H9 (cell line): ENCODE results near the gene EHBP1. TPM values are rescaled to one million over a fixed set of nuclear protein-coding genes. Genes with fewer than 3 reads are reported as not detected.

Source experiments
- DNase-seq: peaks from one replicate; pipeline ENCODE4 v3.0.0-alpha.2; 2017
- H2AFZ ChIP-seq: one replicate; pipeline ENCODE4 v1.6.1; 2013; ENCODE audit warnings: mild to moderate bottlenecking, low read length, control low read depth, moderate library complexity
- H2AK5ac ChIP-seq: 2 replicates; pipeline ENCODE4 v1.6.1; 2013; ENCODE audit warnings: low read length, control low read depth, mixed read lengths; ENCODE audit not compliant: insufficient read length
- H2BK120ac ChIP-seq: one replicate; pipeline ENCODE4 v1.6.1; 2013; ENCODE audit warnings: low read depth, mild to moderate bottlenecking, low read length, control low read depth, inconsistent platforms; ENCODE audit not compliant: poor library complexity, severe bottlenecking
- H2BK12ac ChIP-seq: 2 replicates; pipeline ENCODE4 v1.6.1; 2013; ENCODE audit warnings: low read length, control low read depth, mixed read lengths, low read depth; ENCODE audit not compliant: insufficient read length
- H2BK15ac ChIP-seq: 2 replicates; pipeline ENCODE4 v1.6.1; 2013; ENCODE audit warnings: low read depth, low read length, control low read depth
- H2BK20ac ChIP-seq: one replicate; pipeline ENCODE4 v1.6.1; 2013; ENCODE audit warnings: low read depth, mild to moderate bottlenecking, low read length, control low read depth, inconsistent platforms; ENCODE audit not compliant: poor library complexity, severe bottlenecking
- H2BK5ac ChIP-seq: 2 replicates; pipeline ENCODE4 v1.6.1; 2013; ENCODE audit warnings: low read length, control low read depth, mixed read lengths; ENCODE audit not compliant: insufficient read length
- H3K14ac ChIP-seq: 2 replicates; pipeline ENCODE4 v1.6.1; 2013; ENCODE audit warnings: low read length, control low read depth; ENCODE audit not compliant: insufficient read depth
- H3K18ac ChIP-seq: 2 replicates; pipeline ENCODE4 v1.6.1; 2013; ENCODE audit warnings: low read depth, mild to moderate bottlenecking, mixed read lengths, low read length, control low read depth; ENCODE audit not compliant: insufficient read length
- H3K23ac ChIP-seq: 2 replicates; pipeline ENCODE4 v1.6.1; 2013; ENCODE audit warnings: low read length, control low read depth, mixed read lengths, low read depth; ENCODE audit not compliant: insufficient read length
- H3K23me2 ChIP-seq: 2 replicates; pipeline ENCODE4 v1.6.1; 2013; ENCODE audit warnings: low read depth, mild to moderate bottlenecking, mixed read lengths, low read length, control low read depth; ENCODE audit not compliant: insufficient read length, poor library complexity, severe bottlenecking
- H3K27ac ChIP-seq: 2 replicates; pipeline ENCODE4 v1.5.1; 2013; ENCODE audit warnings: low read length, control low read depth, mixed read lengths, low read depth; ENCODE audit not compliant: insufficient read length
- H3K27me3 ChIP-seq: 2 replicates; pipeline ENCODE4 v1.6.1; 2013; ENCODE audit warnings: low read length, control low read depth, inconsistent platforms; ENCODE audit not compliant: insufficient read depth
- H3K4ac ChIP-seq: 2 replicates; pipeline ENCODE4 v1.6.1; 2013; ENCODE audit warnings: low read depth, mild to moderate bottlenecking, control low read depth, inconsistent platforms, low read length, moderate library complexity
- H3K4me1 ChIP-seq: 2 replicates; pipeline ENCODE4 v1.6.1; 2013; ENCODE audit warnings: low read length, control low read depth, inconsistent platforms; ENCODE audit not compliant: insufficient read depth
- H3K4me2 ChIP-seq: 2 replicates; pipeline ENCODE4 v1.6.1; 2013; ENCODE audit warnings: low read length, control low read depth, mixed read lengths; ENCODE audit not compliant: insufficient read length, insufficient read depth
- H3K56ac ChIP-seq: 2 replicates; pipeline ENCODE4 v1.6.1; 2013; ENCODE audit warnings: low read depth, mild to moderate bottlenecking, mixed read lengths, low read length, control low read depth; ENCODE audit not compliant: insufficient read length
- H3K79me1 ChIP-seq: 2 replicates; pipeline ENCODE4 v1.6.1; 2013; ENCODE audit warnings: low read depth, mild to moderate bottlenecking, moderate library complexity, low read length, control low read depth, inconsistent platforms; ENCODE audit not compliant: insufficient read depth, poor library complexity, severe bottlenecking
- H3K79me2 ChIP-seq: 2 replicates; pipeline ENCODE4 v1.6.1; 2013; ENCODE audit warnings: low read length, control low read depth, inconsistent platforms; ENCODE audit not compliant: insufficient read depth
- H3K9ac ChIP-seq: 2 replicates; pipeline ENCODE4 v1.6.1; 2013; ENCODE audit warnings: low read length, control low read depth, mixed read lengths; ENCODE audit not compliant: insufficient read length; ENCODE audit errors: extremely low read depth
- H3K9me3 ChIP-seq: one replicate; pipeline ENCODE4 v1.6.1; 2013; ENCODE audit warnings: low read depth, low read length, inconsistent platforms; ENCODE audit not compliant: control insufficient read depth
- H3T11ph ChIP-seq: one replicate; pipeline ENCODE4 v1.6.1; 2013; ENCODE audit warnings: mild to moderate bottlenecking, low read length, control low read depth, inconsistent platforms
- H4K20me1 ChIP-seq: one replicate; pipeline ENCODE4 v1.6.1; 2013; ENCODE audit not compliant: control insufficient read depth, insufficient read length, insufficient read depth
- H4K5ac ChIP-seq: 2 replicates; pipeline ENCODE4 v1.6.1; 2013; ENCODE audit warnings: low read depth, mild to moderate bottlenecking, mixed read lengths, low read length, control low read depth; ENCODE audit not compliant: insufficient read length
- H4K8ac ChIP-seq: replicated peaks from 2 replicates; pipeline ENCODE4 v1.6.1; 2013; ENCODE audit warnings: low read length, control low read depth, mixed read lengths, low read depth; ENCODE audit not compliant: insufficient read length
- H4K91ac ChIP-seq: 2 replicates; pipeline ENCODE4 v1.6.1; 2013; ENCODE audit warnings: low read depth, mild to moderate bottlenecking, moderate library complexity, mixed read lengths, low read length, control low read depth; ENCODE audit not compliant: insufficient read length
- H3K27ac Mint-ChIP-seq, 3 experiments: 2 replicates in 2 of 3; 3 replicates in 1 of 3; pipeline ENCODE4 v1.8.0; 2020 to 2021; ENCODE audit warnings: mixed read lengths in 3 of 3, mild to moderate bottlenecking in 1 of 3, moderate library complexity in 1 of 3
- H3K27me3 Mint-ChIP-seq: 2 replicates; pipeline ENCODE4 v1.8.0; 2021; ENCODE audit warnings: low read depth, mild to moderate bottlenecking, moderate library complexity, mixed read lengths
- H3K36me3 Mint-ChIP-seq, 3 experiments: 2 replicates in 2 of 3; 3 replicates in 1 of 3; pipeline ENCODE4 v1.8.0; 2020 to 2021; ENCODE audit warnings: low read depth in 3 of 3, mixed read lengths in 3 of 3; ENCODE audit not compliant: insufficient read depth in 1 of 3
- H3K4me1 Mint-ChIP-seq, 2 experiments: 2 replicates each; pipeline ENCODE4 v1.8.0; 2020; ENCODE audit warnings: mixed read lengths in 2 of 2
- H3K4me3 Mint-ChIP-seq, 2 experiments: 2 replicates in 1 of 2; 3 replicates in 1 of 2; pipeline ENCODE4 v1.8.0; 2020 to 2021; ENCODE audit warnings: mild to moderate bottlenecking in 2 of 2, mixed read lengths in 2 of 2, moderate library complexity in 1 of 2
- H3K9me3 Mint-ChIP-seq, 2 experiments: 2 replicates in 1 of 2; 3 replicates in 1 of 2; pipeline ENCODE4 v1.8.0; 2020; ENCODE audit warnings: mild to moderate bottlenecking in 2 of 2, mixed read lengths in 2 of 2, moderate library complexity in 1 of 2
- WGBS: extraction: QIAGEN DNeasy Blood & Tissue Kit; methylation state at CpG from one replicate; pipeline ENCODE4 v1.1.7; 2013; ENCODE audit warnings: missing lambda C conversion rate, low lambda C conversion rate, mixed read lengths; ENCODE audit not compliant: insufficient read length; ENCODE audit errors: extremely low coverage; 5-methylcytosine and 5-hydroxymethylcytosine counted together
- total RNA-seq: library from RNA; stranded (reverse); gene quantifications from 2 replicates; pipeline ENCODE4 v1.2.1, GENCODE V29; 2021
- TF ChIP-seq, protein P1 (sequence below): fragments of 200-600 bp; sonication (generic); conservative IDR thresholded peaks from 3 replicates; pipeline ENCODE4 v1.8.0; 2021; ENCODE audit warnings: antibody characterized with exemption, mild to moderate bottlenecking

The EHBP1 gene
- total RNA-seq, 1 experiment from 2014 or later, result 35.6 TPM

DNA sequence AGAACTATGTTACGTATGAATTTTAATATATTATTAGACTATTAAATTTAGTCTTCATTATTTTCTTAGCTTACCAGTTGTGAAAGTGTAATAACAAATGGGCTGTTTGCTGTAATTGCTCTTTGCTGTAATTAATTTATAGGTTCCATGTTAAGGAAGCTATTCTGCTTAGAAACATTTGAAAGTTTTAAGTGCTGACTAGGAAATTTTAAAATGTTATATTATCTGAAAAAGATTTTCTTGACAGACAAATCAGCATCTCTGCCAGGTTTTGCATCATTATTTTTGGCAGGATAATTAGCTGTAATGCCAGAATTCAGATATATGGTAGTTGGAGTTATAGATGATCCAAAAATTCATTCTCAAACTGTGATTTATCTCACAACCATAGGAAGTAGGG is 387.3 kb downstream of the EHBP1 start:
- Histone ChIP-seq H3K23me2 (no peaks in the 10 kb centered on the region), H4K5ac (no peak overlapping the region), H3K9me3 (no peaks in the 10 kb centered on the region), H4K91ac (no peak overlapping the region), H2BK5ac (no peak overlapping the region), H3K9ac (no peak overlapping the region), H3K4me2 (no peak overlapping the region), H3K4ac (no peak overlapping the region), H2BK12ac (no peak overlapping the region), H3K18ac (no peak overlapping the region), H3K23ac (no peak overlapping the region), H3K56ac (no peak overlapping the region), H3K14ac (no peak overlapping the region), H3K27ac (no peak overlapping the region), H2BK15ac (no peak overlapping the region), H3K79me1 (no peaks in the 10 kb centered on the region), H3K4me1 (no peaks in the 10 kb centered on the region), H3K79me2 (no peaks in the 10 kb centered on the region), H4K20me1 (no peaks in the 10 kb centered on the region), H3T11ph (no peak overlapping the region), H2BK20ac (no peak overlapping the region), H2BK120ac (no peak overlapping the region), H4K8ac (no peak overlapping the region), H2AFZ (no peak overlapping the region), H2AK5ac (no peak overlapping the region), H3K27me3 (no peaks in the 10 kb centered on the region)
- peaks cover 2 to 4% of the 10 kb centered on the region in 2 experiments; a peak in 3 of 5 replicates for H3K9me3 Mint-ChIP-seq
- H3K4me1 Mint-ChIP-seq, result peaks cover 4 to 8% of the 10 kb centered on the region in 2 experiments
- H3K27ac Mint-ChIP-seq, result no peak overlapping the region
- WGBS, result no CpG with 5 or more reads among the region's 1 CpG
- H3K4me3 Mint-ChIP-seq, result no peak overlapping the region
- no peaks in the 10 kb centered on the region; a peak in 1 of 7 replicates for H3K36me3 Mint-ChIP-seq
- TF ChIP-seq, protein P1, sequence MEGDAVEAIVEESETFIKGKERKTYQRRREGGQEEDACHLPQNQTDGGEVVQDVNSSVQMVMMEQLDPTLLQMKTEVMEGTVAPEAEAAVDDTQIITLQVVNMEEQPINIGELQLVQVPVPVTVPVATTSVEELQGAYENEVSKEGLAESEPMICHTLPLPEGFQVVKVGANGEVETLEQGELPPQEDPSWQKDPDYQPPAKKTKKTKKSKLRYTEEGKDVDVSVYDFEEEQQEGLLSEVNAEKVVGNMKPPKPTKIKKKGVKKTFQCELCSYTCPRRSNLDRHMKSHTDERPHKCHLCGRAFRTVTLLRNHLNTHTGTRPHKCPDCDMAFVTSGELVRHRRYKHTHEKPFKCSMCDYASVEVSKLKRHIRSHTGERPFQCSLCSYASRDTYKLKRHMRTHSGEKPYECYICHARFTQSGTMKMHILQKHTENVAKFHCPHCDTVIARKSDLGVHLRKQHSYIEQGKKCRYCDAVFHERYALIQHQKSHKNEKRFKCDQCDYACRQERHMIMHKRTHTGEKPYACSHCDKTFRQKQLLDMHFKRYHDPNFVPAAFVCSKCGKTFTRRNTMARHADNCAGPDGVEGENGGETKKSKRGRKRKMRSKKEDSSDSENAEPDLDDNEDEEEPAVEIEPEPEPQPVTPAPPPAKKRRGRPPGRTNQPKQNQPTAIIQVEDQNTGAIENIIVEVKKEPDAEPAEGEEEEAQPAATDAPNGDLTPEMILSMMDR, result no peak
- H3K27me3 Mint-ChIP-seq, result peaks cover 2% of the 10 kb centered on the region; the same call in 1 of the 2 replicates
- DNase-seq, result no peak
